ENCODE data around the gene P3H1. TPM values are rescaled to one million over a fixed set of nuclear protein-coding genes. Genes with fewer than 3 reads are reported as not detected.

P3H1 gene
- total RNA-seq, 4 donors from 2014 or later: 5.5 to 12.4 (median 7.2) TPM

DNA sequence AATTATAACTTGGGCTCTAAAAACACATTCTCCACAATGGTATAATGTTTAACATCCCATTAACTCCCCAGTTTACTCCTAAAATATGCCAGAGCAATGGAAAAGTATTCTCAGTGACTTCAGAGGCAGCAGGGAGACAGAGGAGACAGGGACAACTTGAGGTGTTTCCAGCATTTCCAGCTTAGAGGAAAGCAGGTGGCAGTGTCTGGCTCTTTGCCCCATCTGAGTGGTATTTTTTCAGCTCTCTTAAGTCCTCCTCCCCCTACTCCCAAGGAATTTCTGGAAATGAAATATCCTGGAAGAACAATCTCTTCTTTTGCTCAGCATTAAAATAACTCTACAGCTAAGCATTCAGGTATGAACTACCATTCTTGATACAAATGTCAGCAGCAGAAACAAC is 39.3 kb upstream of the P3H1 start:
- Histone ChIP-seq H3K27me3 (no peaks in the 10 kb centered on the region), H3K27ac (no peak overlapping the region), H3K4me3 (no peak overlapping the region), H3K9me3 (no peaks in the 10 kb centered on the region), H3K4me1 (no peaks in the 10 kb centered on the region), H3K36me3 (peaks cover 0 to 26% (median 0%) of the 10 kb centered on the region in 3 donors)
- TF ChIP-seq POLR2A (IDR thresholded peaks at IDR 0.05): no peak
- no peak for TF ChIP-seq CTCF (IDR thresholded peaks at IDR 0.05)
- DNase-seq: no peak
- intact Hi-C loops (cut with DNase I): no loop called here

GRCh38 chr1:42801832-42802473 is 35.1 kb upstream of the P3H1 start:
- intact Hi-C loops (cut with DNase I): no loop called here
- Histone ChIP-seq H3K9me3 (no peaks in the 10 kb centered on the region), H3K4me3 (no peak overlapping the region), H3K4me1 (no peaks in the 10 kb centered on the region), H3K27me3 (no peaks in the 10 kb centered on the region), H3K36me3 (peaks cover 0 to 10% (median 0%) of the 10 kb centered on the region in 3 donors), H3K27ac (peak overlapping the region in 2 of 4 donors; percentile 31 to 40)
- 34 to 61% methylated on average over 8 of the region's 8 CpGs for WGBS, 2 donors
- TF ChIP-seq POLR2A (IDR thresholded peaks at IDR 0.05) (no peak), CTCF (IDR thresholded peaks at IDR 0.05) (no peak)
- no peak for DNase-seq

DNA sequence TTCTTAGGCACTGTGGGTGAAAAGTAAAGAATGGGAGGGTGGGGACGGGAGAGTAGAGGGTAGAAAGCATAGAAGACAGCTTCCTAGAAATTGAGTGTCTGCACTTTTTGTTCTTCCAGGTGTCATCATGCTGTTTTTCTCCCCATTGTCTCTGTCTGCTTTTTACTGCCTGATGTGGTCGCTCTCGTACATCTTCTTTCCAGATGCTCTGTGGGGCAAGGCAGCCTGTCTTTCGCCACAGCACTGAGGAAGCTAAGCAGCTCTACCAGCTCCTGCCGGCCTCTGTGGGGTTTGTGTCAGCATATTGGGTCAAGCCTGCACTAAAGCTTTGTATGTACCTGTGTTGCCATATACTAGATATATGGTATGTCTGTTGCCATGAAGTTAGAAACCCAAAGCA is 31.2 kb upstream of the P3H1 start:
- no peaks in the 10 kb centered on the region for H3K36me3 ChIP-seq
- WGBS, 2 donors: 92% methylated on average over 5 of the region's 5 CpGs
- intact Hi-C loops (cut with DNase I): no loop called here
- DNase-seq: no peak
- no peak for TF ChIP-seq POLR2A (IDR thresholded peaks at IDR 0.05)
- TF ChIP-seq CTCF (IDR thresholded peaks at IDR 0.05): no peak
- H3K27me3 ChIP-seq: no peaks in the 10 kb centered on the region
- no peak overlapping the region for H3K4me3 ChIP-seq
- H3K4me1 ChIP-seq: no peaks in the 10 kb centered on the region
- no peaks in the 10 kb centered on the region for H3K9me3 ChIP-seq
- H3K27ac ChIP-seq: no peak overlapping the region

- Histone ChIP-seq H3K27ac (no peak overlapping the region), H3K4me1 (no peaks in the 10 kb centered on the region), H3K4me3 (no peak overlapping the region), H3K27me3 (no peaks in the 10 kb centered on the region), H3K36me3 (no peaks in the 10 kb centered on the region), H3K9me3 (no peaks in the 10 kb centered on the region)
- WGBS, 2 donors: 79 to 85% methylated on average over 3 of the region's 3 CpGs
- intact Hi-C loops (cut with DNase I): no loop called here
- no peak for DNase-seq
- TF ChIP-seq POLR2A (IDR thresholded peaks at IDR 0.05) (no peak), CTCF (IDR thresholded peaks at IDR 0.05) (no peak)
These were observed 30.6 kb upstream of the P3H1 start for GRCh38 chr1:42797414-42797813.

DNA sequence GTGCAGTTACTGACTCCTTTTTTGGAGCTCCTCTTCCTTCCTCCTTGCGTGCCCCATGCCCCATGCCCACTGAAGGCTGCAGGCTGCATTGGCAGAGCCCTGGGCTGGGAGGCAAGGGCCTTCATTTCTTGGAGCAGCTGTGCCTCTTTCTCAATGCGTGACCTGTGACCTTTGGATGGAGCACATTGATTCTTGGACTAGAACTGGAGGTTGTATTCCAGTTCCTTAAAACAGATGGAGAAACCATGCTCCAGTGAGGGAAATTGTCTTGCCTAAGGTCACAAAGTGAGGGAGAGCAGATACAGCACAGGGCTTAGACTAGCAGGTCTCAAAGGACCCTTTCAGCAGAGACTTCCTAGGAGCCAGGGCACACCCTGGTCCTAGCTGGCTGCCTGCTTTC is 27.0 kb upstream of the P3H1 start:
- no peak for DNase-seq
- no peaks in the 10 kb centered on the region for H3K36me3 ChIP-seq
- no peaks in the 10 kb centered on the region for H3K9me3 ChIP-seq
- TF ChIP-seq CTCF (IDR thresholded peaks at IDR 0.05) (no peak), POLR2A (IDR thresholded peaks at IDR 0.05) (no peak)
- H3K27me3 ChIP-seq: no peaks in the 10 kb centered on the region
- WGBS, 2 donors: 82 to 94% methylated on average over 2 of the region's 2 CpGs
- no peak overlapping the region for H3K4me3 ChIP-seq
- no peak overlapping the region for H3K27ac ChIP-seq
- intact Hi-C loops (cut with DNase I): no loop called here
- H3K4me1 ChIP-seq: no peaks in the 10 kb centered on the region

All from esophagus squamous epithelium (tissue), 5 donors.